SK-N-SH treated with all-trans-retinoic acid at 6 μM for 48 hours (cell line): ENCODE results near the gene PRKCZ.

Experiments used
- ATAC-seq: fragments of 200-7000 bp; cut with Tn5 transposase; 3 replicates; pipeline ENCODE4 v1.9.1; 2020; ENCODE audit warnings: mild to moderate bottlenecking, moderate library complexity
- ARNTL ChIP-seq: fragments of 450-650 bp; formaldehyde crosslinking; IDR thresholded peaks from 2 replicates; pipeline ENCODE4 v1.5.0; 2020; ENCODE audit warnings: low read depth, mild to moderate bottlenecking, moderate library complexity, borderline replicate concordance
- BACH2 ChIP-seq: fragments of 250-450 bp; sonication (Bioruptor Pico); IDR thresholded peaks from 2 replicates; pipeline ENCODE4 v1.9.0; 2021; ENCODE audit warnings: mild to moderate bottlenecking, borderline replicate concordance
- CREB5 ChIP-seq: fragments of 250-450 bp; sonication (Bioruptor Pico); IDR thresholded peaks from 2 replicates; pipeline ENCODE4 v1.5.1; 2020; ENCODE audit warnings: low read depth, mild to moderate bottlenecking, moderate library complexity
- CSDC2 ChIP-seq: fragments of 250-450 bp; sonication (Bioruptor Pico); IDR thresholded peaks from 2 replicates; pipeline ENCODE4 v1.5.0; 2020; ENCODE audit warnings: mild to moderate bottlenecking, moderate library complexity
- CSRNP3 ChIP-seq: fragments of 250-450 bp; sonication (Bioruptor Pico); IDR thresholded peaks from 2 replicates; pipeline ENCODE4 v1.5.1; 2021; ENCODE audit warnings: mild to moderate bottlenecking, moderate library complexity
- ESRRG ChIP-seq: fragments of 250-450 bp; sonication (Bioruptor Pico); IDR thresholded peaks from 2 replicates; pipeline ENCODE4 v1.6.1; 2021; ENCODE audit warnings: mild to moderate bottlenecking
- GLIS3 ChIP-seq: fragments of 250-450 bp; sonication (Bioruptor Pico); IDR thresholded peaks from 2 replicates; pipeline ENCODE4 v1.5.0; 2020; ENCODE audit warnings: mild to moderate bottlenecking, moderate library complexity
- ISL1 ChIP-seq: fragments of 250-450 bp; sonication (Bioruptor Pico); IDR thresholded peaks from 2 replicates; pipeline ENCODE4 v2.1.2; 2022; ENCODE audit warnings: mild to moderate bottlenecking, moderate library complexity
- OSR1 ChIP-seq: fragments of 250-450 bp; sonication (Bioruptor Pico); IDR thresholded peaks from 2 replicates; pipeline ENCODE4 v1.8.0; 2022; ENCODE audit warnings: moderate library complexity, mild to moderate bottlenecking, inconsistent platforms
- PATZ1 ChIP-seq: fragments of 250-450 bp; sonication (Bioruptor Pico); IDR thresholded peaks from 2 replicates; pipeline ENCODE4 v1.8.0; 2020; ENCODE audit warnings: mild to moderate bottlenecking, moderate library complexity, borderline replicate concordance
- PPARA ChIP-seq: fragments of 250-450 bp; sonication (Bioruptor Pico); IDR thresholded peaks from 2 replicates; pipeline ENCODE4 v1.5.0; 2020; ENCODE audit warnings: mild to moderate bottlenecking, borderline replicate concordance
- RARB ChIP-seq: fragments of 250-450 bp; sonication (Bioruptor Pico); IDR thresholded peaks from 2 replicates; pipeline ENCODE4 v1.8.0; 2021; ENCODE audit warnings: mild to moderate bottlenecking, moderate library complexity
- SNAI2 ChIP-seq: fragments of 250-450 bp; sonication (Bioruptor Pico); IDR thresholded peaks from 2 replicates; pipeline ENCODE4 v1.5.0; 2020; ENCODE audit warnings: mild to moderate bottlenecking, moderate library complexity
- TCF4 ChIP-seq: fragments of 250-450 bp; sonication (Bioruptor Pico); IDR thresholded peaks from 2 replicates; pipeline ENCODE4 v1.8.0; 2021; ENCODE audit warnings: mild to moderate bottlenecking, moderate library complexity, borderline replicate concordance
- TOX ChIP-seq: fragments of 250-450 bp; sonication (Bioruptor Pico); IDR thresholded peaks from 2 replicates; pipeline ENCODE4 v1.8.0; 2021; ENCODE audit warnings: mild to moderate bottlenecking, moderate library complexity, borderline replicate concordance
- TSHZ2 ChIP-seq: fragments of 250-450 bp; sonication (Bioruptor Pico); IDR thresholded peaks from 2 replicates; pipeline ENCODE4 v1.5.0; 2020; ENCODE audit warnings: mild to moderate bottlenecking, moderate library complexity
- ZC3H10 ChIP-seq: fragments of 250-450 bp; sonication (Bioruptor Pico); IDR thresholded peaks from 2 replicates; pipeline ENCODE4 v1.5.1; 2021; ENCODE audit warnings: mild to moderate bottlenecking, moderate library complexity
- ZFP3 ChIP-seq: fragments of 250-450 bp; sonication (Bioruptor Pico); IDR thresholded peaks from 2 replicates; pipeline ENCODE4 v1.5.0; 2020; ENCODE audit warnings: mild to moderate bottlenecking, moderate library complexity
- ZNF70 ChIP-seq: fragments of 450-650 bp; formaldehyde crosslinking; IDR thresholded peaks from 2 replicates; pipeline ENCODE4 v1.5.0; 2020; ENCODE audit warnings: mild to moderate bottlenecking, moderate library complexity

PRKCZ gene

GRCh38 chr1:2134266-2134620, 84.0 kb downstream of the PRKCZ start:
- no peak for ATAC-seq
- TF ChIP-seq TSHZ2 (CRISPR knock-in tag) (no peak), BACH2 (CRISPR knock-in tag) (no peak), ZC3H10 (CRISPR knock-in tag) (no peak), ZNF70 (CRISPR knock-in tag) (no peak), SNAI2 (CRISPR knock-in tag) (no peak), PATZ1 (CRISPR knock-in tag) (no peak), CREB5 (CRISPR knock-in tag) (no peak), PPARA (CRISPR knock-in tag) (no peak), TCF4 (CRISPR knock-in tag) (no peak), ZFP3 (CRISPR knock-in tag) (no peak), CSRNP3 (no peak), RARB (CRISPR knock-in tag) (no peak), CSDC2 (no peak), ESRRG (CRISPR knock-in tag) (no peak), GLIS3 (CRISPR knock-in tag) (no peak), ISL1 (CRISPR knock-in tag) (no peak)

- no peak for TF ChIP-seq OSR1 (CRISPR knock-in tag)
- TF ChIP-seq PPARA (CRISPR knock-in tag): no peak
- TF ChIP-seq TCF4 (CRISPR knock-in tag): no peak
- TF ChIP-seq RARB (CRISPR knock-in tag): no peak
- no peak for TF ChIP-seq SNAI2 (CRISPR knock-in tag)
- TF ChIP-seq TSHZ2 (CRISPR knock-in tag): no peak
- TF ChIP-seq ESRRG (CRISPR knock-in tag): no peak
- no peak for TF ChIP-seq TOX (CRISPR knock-in tag)
- TF ChIP-seq ISL1 (CRISPR knock-in tag): no peak
- no peak for TF ChIP-seq PATZ1 (CRISPR knock-in tag)
- TF ChIP-seq ARNTL (CRISPR knock-in tag): no peak
- TF ChIP-seq CREB5 (CRISPR knock-in tag): no peak
- TF ChIP-seq ZNF70 (CRISPR knock-in tag): no peak
- TF ChIP-seq ZFP3 (CRISPR knock-in tag): no peak
- no peak for TF ChIP-seq CSDC2
- TF ChIP-seq CSRNP3: no peak
- ATAC-seq: no peak
Measured at GRCh38 chr1:2134621-2135307, 84.6 kb downstream of the PRKCZ start.
